Measurements from ENCODE around the gene SMCO4. TPM values are rescaled to one million over a fixed set of nuclear protein-coding genes. Genes with fewer than 3 reads are reported as not detected.

Gene SMCO4
- total RNA-seq, 1 donor from 2014 or later: 2.4 TPM

GRCh38 chr11:93481696-93482095 is 61.5 kb downstream of the SMCO4 start:
- Histone ChIP-seq H3K36me3 (ENCODE audit: control insufficient read depth, insufficient read depth, low read length) (no peaks in the 10 kb centered on the region), H3K4me3 (ENCODE audit: low read depth, low read length) (no peak overlapping the region), H3K27me3 (ENCODE audit: control insufficient read depth, insufficient read depth, low read length) (peaks cover 4% of the 10 kb centered on the region)
- no peak for FAIRE-seq
- no peak for DNase-seq (ENCODE audit: low read depth)
- no peak for TF ChIP-seq CTCF (IDR thresholded peaks at IDR 0.05; ENCODE audit: insufficient read depth, low read length, severe bottlenecking)

GRCh38 chr11:93481279-93481678 is 61.9 kb downstream of the SMCO4 start:
- no peak overlapping the region for H3K4me3 ChIP-seq (ENCODE audit: low read depth, low read length)
- TF ChIP-seq CTCF (IDR thresholded peaks at IDR 0.05; ENCODE audit: insufficient read depth, low read length, severe bottlenecking): no peak
- DNase-seq (ENCODE audit: low read depth) (peak; percentile 53), FAIRE-seq (no peak)
- no peaks in the 10 kb centered on the region for H3K36me3 ChIP-seq (ENCODE audit: control insufficient read depth, insufficient read depth, low read length)
- peaks cover 4% of the 10 kb centered on the region for H3K27me3 ChIP-seq (ENCODE audit: control insufficient read depth, insufficient read depth, low read length)

- Histone ChIP-seq H3K4me3 (ENCODE audit: low read depth, low read length) (no peak overlapping the region), H3K36me3 (ENCODE audit: control insufficient read depth, insufficient read depth, low read length) (no peaks in the 10 kb centered on the region), H3K27me3 (ENCODE audit: control insufficient read depth, insufficient read depth, low read length) (peaks cover 4% of the 10 kb centered on the region)
- no peak for TF ChIP-seq CTCF (IDR thresholded peaks at IDR 0.05; ENCODE audit: insufficient read depth, low read length, severe bottlenecking)
- peak; percentile 7 for DNase-seq (ENCODE audit: low read depth)
- no peak for FAIRE-seq
These were observed 62.4 kb downstream of the SMCO4 start for GRCh38 chr11:93480756-93481155.

GRCh38 chr11:93480256-93480655 is 62.9 kb downstream of the SMCO4 start:
- DNase-seq (ENCODE audit: low read depth) (no peak), FAIRE-seq (no peak)
- TF ChIP-seq CTCF (IDR thresholded peaks at IDR 0.05; ENCODE audit: insufficient read depth, low read length, severe bottlenecking): no peak
- peaks cover 4% of the 10 kb centered on the region for H3K27me3 ChIP-seq (ENCODE audit: control insufficient read depth, insufficient read depth, low read length)
- no peak overlapping the region for H3K4me3 ChIP-seq (ENCODE audit: low read depth, low read length)
- no peaks in the 10 kb centered on the region for H3K36me3 ChIP-seq (ENCODE audit: control insufficient read depth, insufficient read depth, low read length)

- H3K4me3 ChIP-seq (ENCODE audit: low read depth, low read length): no peak overlapping the region
- H3K27me3 ChIP-seq (ENCODE audit: control insufficient read depth, insufficient read depth, low read length): peaks cover 4% of the 10 kb centered on the region
- no peaks in the 10 kb centered on the region for H3K36me3 ChIP-seq (ENCODE audit: control insufficient read depth, insufficient read depth, low read length)
- TF ChIP-seq CTCF (IDR thresholded peaks at IDR 0.05; ENCODE audit: insufficient read depth, low read length, severe bottlenecking): no peak
- FAIRE-seq: no peak
- DNase-seq (ENCODE audit: low read depth): no peak
These were observed 64.3 kb downstream of the SMCO4 start for GRCh38 chr11:93478841-93479240.

GRCh38 chr11:93477684-93478234 is 65.4 kb downstream of the SMCO4 start:
- Histone ChIP-seq H3K4me3 (ENCODE audit: low read depth, low read length) (no peak overlapping the region), H3K27me3 (ENCODE audit: control insufficient read depth, insufficient read depth, low read length) (peaks cover 4% of the 10 kb centered on the region), H3K36me3 (ENCODE audit: control insufficient read depth, insufficient read depth, low read length) (no peaks in the 10 kb centered on the region)
- no peak for TF ChIP-seq CTCF (IDR thresholded peaks at IDR 0.05; ENCODE audit: insufficient read depth, low read length, severe bottlenecking)
- DNase-seq (ENCODE audit: low read depth) (no peak), FAIRE-seq (no peak)

Data from bronchial epithelial cell (primary cell).